WTC11 (cell line): ENCODE data around the gene KRT20. TPM values are rescaled to one million over a fixed set of nuclear protein-coding genes. Genes with fewer than 3 reads are reported as not detected.

Experiments
- ATAC-seq: fragments of 200-7000 bp; cut with Tn5 transposase; 2 replicates; pipeline ENCODE4 v1.10.0; 2021; ENCODE audit warnings: mild to moderate bottlenecking, moderate library complexity
- CTCF ChIA-PET: fragments of 300-600 bp; sonication (Branson Sonifier 250); formaldehyde crosslinking; loops from one replicate; lab custom pipeline; 2021; ENCODE audit warnings: antibody characterized with exemption; lab: Charles Lee
- POLR2A ChIA-PET: fragments of 350-600 bp; sonication (Branson Sonifier 250); formaldehyde crosslinking; loops from one replicate; lab custom pipeline; 2021; ENCODE audit warnings: antibody characterized with exemption; lab: Charles Lee
- DNase-seq: peaks from one replicate; pipeline ENCODE4 v3.0.0; 2021; ENCODE audit warnings: low spot score
- H3K27ac Mint-ChIP-seq: 2 replicates; pipeline ENCODE4 v1.8.0; 2021; ENCODE audit warnings: mixed read lengths
- H3K27me3 Mint-ChIP-seq: 2 replicates; pipeline ENCODE4 v1.8.0; 2021; ENCODE audit warnings: low read depth, mild to moderate bottlenecking, moderate library complexity, mixed read lengths
- H3K36me3 Mint-ChIP-seq: 2 replicates; pipeline ENCODE4 v1.8.0; 2021; ENCODE audit warnings: mixed read lengths
- H3K4me1 Mint-ChIP-seq: 2 replicates; pipeline ENCODE4 v1.8.0; 2022; ENCODE audit warnings: mixed read lengths
- H3K4me3 Mint-ChIP-seq: 2 replicates; pipeline ENCODE4 v1.8.0; 2021; ENCODE audit warnings: mild to moderate bottlenecking, moderate library complexity, mixed read lengths
- H3K9me3 Mint-ChIP-seq: 2 replicates; pipeline ENCODE4 v1.8.0; 2021; ENCODE audit warnings: mixed read lengths
- CREB1 ChIP-seq: sonication (generic); formaldehyde crosslinking; IDR thresholded peaks from 2 replicates; pipeline ENCODE4 v1.8.0; 2023; ENCODE audit warnings: mild to moderate bottlenecking, missing genetic modification reagents
- ESRRA ChIP-seq: sonication (generic); formaldehyde crosslinking; IDR thresholded peaks from 2 replicates; pipeline ENCODE4 v1.8.1; 2022; ENCODE audit warnings: mild to moderate bottlenecking, missing genetic modification reagents, borderline replicate concordance
- MYBL2 ChIP-seq: sonication (generic); formaldehyde crosslinking; IDR thresholded peaks from 2 replicates; pipeline ENCODE4 v1.8.1; 2023; ENCODE audit warnings: mild to moderate bottlenecking, moderate library complexity, missing genetic modification reagents
- NFYB ChIP-seq: sonication (generic); formaldehyde crosslinking; conservative IDR thresholded peaks from 2 replicates; pipeline ENCODE4 v1.8.0; 2022; ENCODE audit warnings: low read depth, missing genetic modification reagents
- PRRX2 ChIP-seq: fragments of 250-450 bp; sonication (Bioruptor Pico); IDR thresholded peaks from 2 replicates; pipeline ENCODE4 v1.8.0; 2021; ENCODE audit warnings: mild to moderate bottlenecking
- RELA ChIP-seq: sonication (generic); formaldehyde crosslinking; IDR thresholded peaks from 2 replicates; pipeline ENCODE4 v1.8.1; 2022; ENCODE audit warnings: missing genetic modification reagents, mild to moderate bottlenecking, borderline replicate concordance
- RORB ChIP-seq: fragments of 250-450 bp; sonication (Bioruptor Pico); IDR thresholded peaks from 2 replicates; pipeline ENCODE4 v1.9.0; 2021; ENCODE audit warnings: mild to moderate bottlenecking
- SMAD4 ChIP-seq: sonication (generic); formaldehyde crosslinking; IDR thresholded peaks from 2 replicates; pipeline ENCODE4 v1.8.0; 2022; ENCODE audit warnings: mild to moderate bottlenecking, missing genetic modification reagents
- total RNA-seq: library from RNA; stranded (reverse); gene quantifications from 3 replicates; pipeline ENCODE4 v1.2.3, GENCODE V29; 2021
- TF ChIP-seq, protein P1 (sequence below): fragments of 250-450 bp; sonication (Bioruptor Pico); IDR thresholded peaks from 2 replicates; pipeline ENCODE4 v2.1.2; 2022; ENCODE audit warnings: mild to moderate bottlenecking, moderate library complexity
- TF ChIP-seq, protein P2 (sequence below): sonication (generic); formaldehyde crosslinking; IDR thresholded peaks from 2 replicates; pipeline ENCODE4 v1.8.1; 2023; ENCODE audit warnings: mild to moderate bottlenecking, missing genetic modification reagents, moderate library complexity
- TF ChIP-seq, protein P3 (sequence below): fragments of 200-600 bp; IDR thresholded peaks from 2 replicates; pipeline ENCODE4 v1.8.0; 2022; ENCODE audit warnings: antibody characterized with exemption

KRT20 gene
- total RNA-seq, 1 experiment from 2014 or later, result 0.42 TPM

DNA sequence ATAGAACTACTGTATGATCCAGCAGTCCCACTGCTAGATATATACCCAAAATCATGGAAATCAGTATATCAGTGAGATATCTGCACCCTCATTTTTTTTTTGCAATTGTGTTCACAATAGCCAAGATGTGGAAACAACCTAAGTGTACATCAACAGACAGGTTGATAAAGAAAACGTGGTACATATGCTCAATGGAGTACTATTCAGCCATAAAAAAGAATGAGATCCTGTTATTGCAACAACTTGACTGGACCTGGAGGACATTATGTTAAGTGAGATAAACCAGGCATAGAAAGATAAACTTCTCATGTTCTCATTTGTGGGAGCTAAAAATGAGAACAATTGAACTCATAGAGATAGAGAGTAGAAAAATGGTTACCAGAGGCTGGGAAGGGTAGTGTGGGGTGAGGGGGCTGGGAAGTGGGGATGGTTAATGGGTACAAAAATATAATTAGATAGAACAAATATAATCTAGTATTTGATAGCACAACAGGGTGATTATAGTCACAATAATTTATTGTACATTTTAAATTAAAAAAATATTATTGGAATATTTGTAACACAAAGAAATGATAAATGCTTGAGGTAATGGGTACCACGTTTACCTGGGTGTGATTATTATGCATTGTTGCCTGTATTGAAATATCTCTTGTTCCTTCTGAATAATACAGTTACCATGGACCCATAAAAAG is 54.8 kb downstream of the KRT20 start (continued):
- TF ChIP-seq, protein P1, sequence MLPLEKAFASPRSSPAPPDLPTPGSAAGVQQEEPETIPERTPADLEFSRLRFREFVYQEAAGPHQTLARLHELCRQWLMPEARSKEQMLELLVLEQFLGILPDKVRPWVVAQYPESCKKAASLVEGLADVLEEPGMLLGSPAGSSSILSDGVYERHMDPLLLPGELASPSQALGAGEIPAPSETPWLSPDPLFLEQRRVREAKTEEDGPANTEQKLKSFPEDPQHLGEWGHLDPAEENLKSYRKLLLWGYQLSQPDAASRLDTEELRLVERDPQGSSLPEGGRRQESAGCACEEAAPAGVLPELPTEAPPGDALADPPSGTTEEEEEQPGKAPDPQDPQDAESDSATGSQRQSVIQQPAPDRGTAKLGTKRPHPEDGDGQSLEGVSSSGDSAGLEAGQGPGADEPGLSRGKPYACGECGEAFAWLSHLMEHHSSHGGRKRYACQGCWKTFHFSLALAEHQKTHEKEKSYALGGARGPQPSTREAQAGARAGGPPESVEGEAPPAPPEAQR, result no peak
- TF ChIP-seq RELA (CRISPR knock-in tag) (no peak), PRRX2 (CRISPR knock-in tag) (no peak), SMAD4 (CRISPR knock-in tag) (no peak), NFYB (CRISPR knock-in tag) (no peak)

DNA sequence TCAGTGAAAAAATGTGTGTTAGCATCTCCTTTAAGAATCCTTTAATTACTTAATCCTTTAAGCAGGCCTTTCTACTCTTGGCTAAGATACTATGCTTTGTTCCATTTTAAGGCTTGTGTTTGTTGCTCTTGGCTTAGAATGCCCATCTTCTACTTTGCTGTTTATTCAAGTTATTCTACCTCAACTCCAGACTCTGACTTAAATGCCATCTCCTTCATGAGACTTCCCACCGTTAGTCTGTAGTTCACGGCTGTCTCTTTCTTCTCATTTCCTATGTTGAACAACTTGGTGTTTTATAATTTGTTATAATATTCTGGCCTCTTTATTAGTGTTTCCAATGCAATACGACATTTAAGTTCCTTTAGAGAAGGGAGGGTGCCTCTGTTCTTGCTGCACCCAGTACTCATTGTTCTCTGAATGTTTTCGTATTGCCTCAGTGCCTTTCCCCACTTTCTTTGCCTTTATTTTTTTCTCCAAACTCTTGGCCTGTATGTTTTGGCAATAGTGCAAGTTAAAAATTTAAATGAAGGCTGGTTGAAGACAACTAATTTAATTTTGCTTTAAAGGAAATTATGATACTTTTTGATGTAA is 56.5 kb downstream of the KRT20 start:
- POLR2A ChIA-PET, result no interaction called here
- Mint-ChIP-seq H3K36me3 (no peaks in the 10 kb centered on the region), H3K4me3 (no peak overlapping the region), H3K27me3 (peaks cover 95% of the 10 kb centered on the region), H3K27ac (no peak overlapping the region), H3K4me1 (peaks cover 5% of the 10 kb centered on the region), H3K9me3 (peaks cover 4% of the 10 kb centered on the region; the same call in 1 of the 2 replicates)
- DNase-seq (no peak), ATAC-seq (no peak)
- TF ChIP-seq ESRRA (CRISPR knock-in tag), result no peak
- TF ChIP-seq, protein P2, sequence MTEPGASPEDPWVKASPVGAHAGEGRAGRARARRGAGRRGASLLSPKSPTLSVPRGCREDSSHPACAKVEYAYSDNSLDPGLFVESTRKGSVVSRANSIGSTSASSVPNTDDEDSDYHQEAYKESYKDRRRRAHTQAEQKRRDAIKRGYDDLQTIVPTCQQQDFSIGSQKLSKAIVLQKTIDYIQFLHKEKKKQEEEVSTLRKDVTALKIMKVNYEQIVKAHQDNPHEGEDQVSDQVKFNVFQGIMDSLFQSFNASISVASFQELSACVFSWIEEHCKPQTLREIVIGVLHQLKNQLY, result no peak
- TF ChIP-seq RORB (CRISPR knock-in tag), result no peak
- no peak for TF ChIP-seq CREB1 (CRISPR knock-in tag)
- TF ChIP-seq, protein P3, sequence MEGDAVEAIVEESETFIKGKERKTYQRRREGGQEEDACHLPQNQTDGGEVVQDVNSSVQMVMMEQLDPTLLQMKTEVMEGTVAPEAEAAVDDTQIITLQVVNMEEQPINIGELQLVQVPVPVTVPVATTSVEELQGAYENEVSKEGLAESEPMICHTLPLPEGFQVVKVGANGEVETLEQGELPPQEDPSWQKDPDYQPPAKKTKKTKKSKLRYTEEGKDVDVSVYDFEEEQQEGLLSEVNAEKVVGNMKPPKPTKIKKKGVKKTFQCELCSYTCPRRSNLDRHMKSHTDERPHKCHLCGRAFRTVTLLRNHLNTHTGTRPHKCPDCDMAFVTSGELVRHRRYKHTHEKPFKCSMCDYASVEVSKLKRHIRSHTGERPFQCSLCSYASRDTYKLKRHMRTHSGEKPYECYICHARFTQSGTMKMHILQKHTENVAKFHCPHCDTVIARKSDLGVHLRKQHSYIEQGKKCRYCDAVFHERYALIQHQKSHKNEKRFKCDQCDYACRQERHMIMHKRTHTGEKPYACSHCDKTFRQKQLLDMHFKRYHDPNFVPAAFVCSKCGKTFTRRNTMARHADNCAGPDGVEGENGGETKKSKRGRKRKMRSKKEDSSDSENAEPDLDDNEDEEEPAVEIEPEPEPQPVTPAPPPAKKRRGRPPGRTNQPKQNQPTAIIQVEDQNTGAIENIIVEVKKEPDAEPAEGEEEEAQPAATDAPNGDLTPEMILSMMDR, result no peak
- CTCF ChIA-PET, result no interaction called here

DNA sequence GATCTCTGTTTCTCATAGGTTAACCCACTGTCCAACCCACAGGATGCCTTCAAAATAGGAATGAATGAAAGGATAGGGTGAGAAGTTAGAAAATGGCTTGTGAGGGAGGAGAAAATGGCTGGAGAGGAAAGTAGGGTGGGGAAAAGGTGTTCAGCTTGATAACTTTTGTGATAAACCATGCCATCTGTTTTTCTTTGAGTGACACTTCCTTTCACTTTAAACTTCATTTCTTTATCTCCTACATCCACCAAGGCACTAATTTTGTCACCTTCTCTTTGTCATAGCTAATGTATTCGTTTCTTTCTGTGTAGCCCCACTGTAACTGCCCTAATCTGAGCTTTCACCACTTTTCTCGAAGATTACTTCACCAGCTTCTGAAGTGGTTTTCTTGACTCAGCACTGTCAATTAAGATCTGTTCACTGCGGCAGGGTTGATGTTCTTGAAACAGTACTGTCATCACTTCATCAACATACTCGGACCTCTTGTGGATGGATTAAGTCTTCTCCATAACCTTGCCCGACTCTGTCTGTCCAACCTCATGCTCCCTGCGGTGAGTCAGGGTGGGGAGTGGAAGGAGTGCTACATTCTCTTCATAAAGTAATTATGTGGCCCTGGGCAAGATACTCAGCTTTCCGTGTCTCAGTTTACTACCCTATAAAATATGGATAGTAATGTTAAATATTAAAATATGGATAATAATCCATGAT is 57.1 kb downstream of the KRT20 start:
- Mint-ChIP-seq H3K4me3 (no peak overlapping the region), H3K36me3 (no peaks in the 10 kb centered on the region), H3K4me1 (peaks cover 4% of the 10 kb centered on the region), H3K9me3 (peaks cover 4% of the 10 kb centered on the region; the same call in 1 of the 2 replicates), H3K27me3 (peaks cover 90% of the 10 kb centered on the region), H3K27ac (no peak overlapping the region)
- no peak for ATAC-seq
- ChIA-PET POLR2A (no interaction called here), CTCF (interaction anchor here (0.6 kb wide), 1 partner anchor 35 kb away, joined by 3 read pairs; no protein-coding TSS in a partner anchor)
- no peak for DNase-seq
- TF ChIP-seq MYBL2 (CRISPR knock-in tag), result no peak

Other genes with a start within 250 kb of the KRT20 start
- 109 to 114 TPM (median 114 TPM) in 3 replicates for gene SMARCE1, start 237.4 kb downstream of the KRT20 start, total RNA-seq
- 0.09 to 0.34 TPM (median 0.30 TPM) in 3 replicates for gene KRT222, start 220.1 kb downstream of the KRT20 start, total RNA-seq
- gene KRT24, start 181.5 kb downstream of the KRT20 start, total RNA-seq, result not detected in 3 replicates
- not detected in 3 replicates for gene KRT25, start 129.9 kb downstream of the KRT20 start, total RNA-seq
- not detected in 3 replicates for gene KRT26, start 113.0 kb downstream of the KRT20 start, total RNA-seq
- not detected in 3 replicates for gene KRT27, start 102.7 kb downstream of the KRT20 start, total RNA-seq
- gene KRT28, start 85.3 kb downstream of the KRT20 start, total RNA-seq, result not detected in 3 replicates
- gene KRT10, start 62.6 kb downstream of the KRT20 start, total RNA-seq, result 23.2 to 27.6 TPM (median 24.2 TPM) in 3 replicates
- not detected in 3 replicates for gene KRT12, start 18.0 kb downstream of the KRT20 start, total RNA-seq
- not detected in 3 replicates for gene KRT23, start 52.4 kb upstream of the KRT20 start, total RNA-seq
- not detected in 3 replicates for gene KRT39, start 81.7 kb upstream of the KRT20 start, total RNA-seq
- not detected in 3 replicates for gene KRT40, start 99.1 kb upstream of the KRT20 start, total RNA-seq
- not detected in 3 replicates for gene KRTAP3-3, start 108.9 kb upstream of the KRT20 start, total RNA-seq
- not detected in 3 replicates for gene KRTAP3-2, start 114.7 kb upstream of the KRT20 start, total RNA-seq
- gene KRTAP3-1, start 123.9 kb upstream of the KRT20 start, total RNA-seq, result not detected in 3 replicates
- not detected in 3 replicates for gene KRTAP1-5, start 142.0 kb upstream of the KRT20 start, total RNA-seq
- gene KRTAP1-4, start 145.0 kb upstream of the KRT20 start, total RNA-seq, result not detected in 3 replicates
- not detected in 3 replicates for gene KRTAP1-3, start 149.6 kb upstream of the KRT20 start, total RNA-seq
- gene KRTAP1-1, start 156.2 kb upstream of the KRT20 start, total RNA-seq, result not detected in 3 replicates
- gene KRTAP2-1, start 162.1 kb upstream of the KRT20 start, total RNA-seq, result not detected in 3 replicates
- gene KRTAP2-2, start 170.0 kb upstream of the KRT20 start, total RNA-seq, result not detected in 3 replicates
- not detected in 3 replicates for gene KRTAP2-3, start 174.9 kb upstream of the KRT20 start, total RNA-seq
- not detected in 3 replicates for gene KRTAP2-4, start 180.6 kb upstream of the KRT20 start, total RNA-seq
- not detected in 3 replicates for gene KRTAP4-7, start 198.9 kb upstream of the KRT20 start, total RNA-seq
- gene KRTAP4-8, start 212.9 kb upstream of the KRT20 start, total RNA-seq, result not detected in 3 replicates
- gene KRTAP4-16, start 217.0 kb upstream of the KRT20 start, total RNA-seq, result not detected in 3 replicates
- not detected in 3 replicates for gene KRTAP4-9, start 220.1 kb upstream of the KRT20 start, total RNA-seq
- gene KRTAP4-11, start 233.1 kb upstream of the KRT20 start, total RNA-seq, result not detected in 3 replicates
- not detected in 3 replicates for gene KRTAP4-12, start 238.9 kb upstream of the KRT20 start, total RNA-seq